ENCODE measurements around the gene ATP8A2.

ATP8A2 gene

DNA sequence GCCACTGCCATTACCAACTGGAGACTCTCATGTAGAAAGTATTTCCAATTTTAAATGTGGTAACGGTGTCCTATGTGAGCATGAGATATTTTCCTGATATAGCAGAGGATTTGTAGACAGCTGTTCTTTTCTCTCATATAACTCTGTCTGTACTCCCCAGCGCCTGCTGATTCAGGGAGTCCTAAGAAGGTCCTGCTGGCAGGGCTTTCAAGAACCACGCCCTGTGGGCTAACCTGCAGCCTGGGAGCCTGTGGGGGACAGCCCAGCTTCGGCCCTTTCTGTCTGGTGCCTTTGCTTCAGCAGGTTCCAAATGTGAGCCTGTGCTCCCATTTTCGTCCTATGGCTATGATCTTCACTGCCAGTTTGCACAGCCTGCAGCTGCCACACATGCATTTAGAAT lies 316.8 kb downstream of the ATP8A2 start:
- no peak for DNase-seq

DNA sequence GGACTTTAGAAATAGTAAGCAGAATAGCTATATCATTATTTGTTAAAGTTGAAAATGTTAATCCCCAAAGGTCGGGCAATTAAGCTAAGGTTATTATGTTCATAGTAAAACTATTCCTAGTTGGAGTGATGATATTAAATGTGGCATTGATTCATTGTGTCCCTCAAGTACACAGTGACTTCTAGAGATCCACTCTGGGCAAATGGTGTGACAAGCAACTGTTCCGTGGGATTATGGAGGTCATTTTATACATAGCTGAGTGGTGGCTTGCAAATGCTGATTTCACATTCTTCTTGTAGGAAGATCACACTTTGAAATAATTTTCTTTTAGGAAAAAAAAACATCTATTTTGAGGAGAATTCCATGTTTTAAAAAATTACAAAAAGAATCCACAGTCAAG lies 317.8 kb downstream of the ATP8A2 start:
- no peak for DNase-seq

DNA sequence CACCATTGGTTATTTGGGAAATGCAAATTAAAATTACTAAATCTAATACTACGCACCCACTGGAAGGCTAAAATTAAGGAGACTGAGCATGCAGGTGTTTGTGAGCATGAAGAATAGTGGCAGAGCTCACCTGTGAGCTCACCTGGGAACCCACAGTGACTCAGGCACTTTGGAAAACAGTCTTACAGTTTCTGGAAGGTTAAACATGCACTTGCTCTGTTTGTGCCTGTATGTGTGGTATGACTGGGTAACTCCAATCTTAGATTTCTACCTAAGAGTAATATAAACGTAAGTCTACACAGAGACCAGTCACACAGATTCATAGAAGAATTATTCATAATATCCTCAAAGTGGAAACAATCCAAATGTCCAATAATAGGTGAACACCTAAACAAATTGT lies 318.8 kb downstream of the ATP8A2 start:
- DNase-seq = no peak

DNA sequence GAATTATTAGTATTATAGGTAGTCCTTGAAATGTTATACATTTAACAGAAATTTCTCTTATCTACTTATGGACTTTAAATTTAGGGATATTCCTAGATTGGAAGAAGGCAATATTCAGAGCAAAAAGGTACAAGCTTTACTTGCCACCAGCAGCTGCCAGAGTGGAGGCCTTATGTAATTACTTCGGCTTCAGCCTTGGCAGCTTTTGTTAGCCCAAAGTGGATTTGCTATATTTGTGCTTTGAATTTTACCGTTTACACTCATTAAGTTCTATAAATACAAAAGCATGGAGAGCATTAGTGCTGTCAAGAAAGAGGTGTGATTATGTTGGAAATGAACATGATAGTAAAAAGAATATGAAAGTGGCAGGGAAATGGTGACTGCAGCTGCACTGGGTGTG lies 319.9 kb downstream of the ATP8A2 start:
- DNase-seq = no peak

DNA sequence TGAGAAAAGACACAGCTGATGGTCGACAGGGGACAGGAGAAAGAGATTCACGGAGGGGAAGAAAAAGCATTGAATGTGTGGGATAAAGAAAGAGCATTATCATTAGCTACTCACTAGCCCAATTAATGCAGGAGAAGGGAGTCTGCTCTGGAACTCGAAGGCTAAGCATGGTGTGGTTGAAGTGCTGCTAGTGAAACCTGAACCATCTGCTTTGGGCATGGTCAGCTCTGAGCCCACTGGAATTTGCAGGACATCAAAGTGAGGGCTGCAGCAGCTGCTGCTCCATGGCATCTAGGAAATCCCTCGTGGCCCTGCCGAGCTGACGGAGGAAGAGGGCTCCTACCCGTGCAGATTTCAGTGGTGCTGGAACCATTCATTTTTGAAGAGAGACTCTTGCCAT lies 320.3 kb downstream of the ATP8A2 start:
- no peak for DNase-seq

DNA sequence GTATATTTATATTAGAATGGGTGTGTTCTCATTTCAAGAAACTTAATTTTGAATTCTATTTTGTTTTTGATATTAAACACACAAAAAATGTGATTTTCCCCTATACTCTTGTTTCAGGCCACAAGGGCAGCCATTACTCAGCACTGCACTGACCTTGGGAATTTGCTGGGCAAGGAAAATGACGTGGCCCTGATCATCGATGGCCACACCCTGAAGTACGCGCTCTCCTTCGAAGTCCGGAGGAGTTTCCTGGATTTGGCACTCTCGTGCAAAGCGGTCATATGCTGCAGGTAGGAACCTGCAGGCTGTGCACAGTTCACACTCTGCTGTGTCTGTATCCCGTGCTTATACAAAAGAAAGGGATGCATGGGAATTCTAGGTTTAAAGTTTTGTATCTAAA lies 327.3 kb downstream of the ATP8A2 start:
- no peak for DNase-seq

DNA sequence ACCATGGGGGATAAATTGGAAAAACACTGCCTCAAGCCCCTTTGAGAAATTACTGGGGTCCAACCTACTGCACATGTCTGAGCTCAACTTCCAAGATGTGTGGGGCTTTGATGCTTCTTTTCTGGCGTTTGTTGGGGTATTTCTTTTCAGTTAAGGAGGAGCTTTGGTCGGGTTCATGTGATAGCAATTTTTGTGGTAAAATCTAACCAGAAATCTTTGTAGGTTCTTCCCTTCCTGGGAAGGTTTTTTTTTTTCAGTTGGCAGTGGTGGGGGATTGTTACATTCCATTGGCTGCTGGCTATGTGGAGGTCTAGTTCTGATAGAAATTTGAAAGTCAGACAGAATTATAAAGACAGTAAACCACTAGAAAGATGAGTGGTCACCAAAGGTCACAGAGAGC lies 327.8 kb downstream of the ATP8A2 start:
- no peak for DNase-seq

DNA sequence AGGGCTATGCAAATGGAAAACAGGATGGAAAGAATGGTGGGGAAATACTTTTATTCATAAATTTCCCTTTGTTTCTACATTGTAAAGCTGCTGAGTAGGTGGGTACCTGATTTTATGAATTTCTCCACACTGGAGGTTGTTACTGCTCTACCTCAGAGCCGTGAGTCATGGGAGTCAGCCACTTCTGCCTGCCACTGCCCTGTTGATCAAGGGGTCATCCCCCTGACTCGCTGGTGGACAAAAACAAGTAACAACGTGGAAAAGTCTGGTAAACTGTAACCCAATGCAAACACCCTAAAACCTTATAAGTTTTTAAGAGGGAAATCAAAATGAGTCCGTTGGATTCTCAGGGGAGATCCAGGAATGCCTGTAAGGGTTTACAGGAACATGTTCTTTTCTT lies 329.5 kb downstream of the ATP8A2 start:
- DNase-seq = no peak

DNA sequence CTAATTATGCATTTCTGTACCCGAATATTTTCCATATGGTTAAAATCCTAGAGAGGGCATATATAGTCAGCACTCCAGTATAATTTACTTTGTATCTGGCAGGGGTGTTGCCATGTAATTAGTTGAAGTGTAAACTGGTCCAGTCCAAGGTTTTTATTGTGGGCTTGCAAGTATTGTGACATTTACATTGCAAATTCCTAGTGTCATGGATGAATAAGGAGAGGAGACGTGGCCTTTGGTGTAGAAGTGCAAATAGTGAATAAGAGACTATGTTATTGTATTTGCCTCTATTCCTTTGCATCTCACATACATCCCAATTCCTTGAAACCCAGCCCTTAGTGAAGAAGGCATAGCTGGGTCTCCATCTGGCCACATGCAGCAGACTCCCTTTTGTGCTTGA lies 330.6 kb downstream of the ATP8A2 start:
- no peak for DNase-seq

DNA sequence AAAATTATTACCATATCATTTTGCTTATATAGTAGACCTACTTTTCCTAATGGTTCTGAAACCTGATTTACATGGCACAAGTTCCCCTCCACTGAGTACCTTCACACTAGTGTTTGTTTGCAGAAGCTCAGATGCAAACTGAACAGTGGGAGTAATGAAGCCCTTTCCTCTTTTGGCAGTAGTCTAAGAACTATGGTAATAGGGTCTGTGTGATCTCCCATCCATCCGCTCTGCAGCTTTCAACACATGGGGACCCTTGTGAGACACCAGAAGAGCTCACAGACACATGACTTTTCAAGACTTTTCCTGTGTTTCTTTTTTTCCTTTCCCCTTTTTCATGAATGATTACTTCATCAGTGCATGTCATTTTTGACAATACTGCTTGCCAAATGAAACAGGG lies 336.0 kb downstream of the ATP8A2 start:
- no peak for DNase-seq

DNA sequence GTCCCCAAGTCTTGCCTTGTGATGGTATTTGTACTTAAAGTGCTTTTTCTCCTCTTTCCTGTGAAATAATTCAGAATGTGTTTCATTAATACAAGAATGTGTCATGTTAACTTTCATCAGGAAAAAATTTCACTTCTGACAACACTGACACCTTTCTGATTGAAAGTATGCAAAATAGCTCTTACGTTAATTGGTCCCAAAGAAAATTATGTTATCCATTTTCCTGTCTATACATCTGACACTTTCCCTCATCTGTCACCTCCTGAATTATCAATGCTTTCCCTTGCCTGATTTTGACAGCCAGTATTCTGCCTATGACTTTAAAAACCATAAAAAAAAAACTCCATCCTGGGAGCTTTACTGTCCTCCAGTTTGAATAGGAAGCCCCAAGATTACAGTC lies 336.5 kb downstream of the ATP8A2 start:
- no peak for DNase-seq

DNA sequence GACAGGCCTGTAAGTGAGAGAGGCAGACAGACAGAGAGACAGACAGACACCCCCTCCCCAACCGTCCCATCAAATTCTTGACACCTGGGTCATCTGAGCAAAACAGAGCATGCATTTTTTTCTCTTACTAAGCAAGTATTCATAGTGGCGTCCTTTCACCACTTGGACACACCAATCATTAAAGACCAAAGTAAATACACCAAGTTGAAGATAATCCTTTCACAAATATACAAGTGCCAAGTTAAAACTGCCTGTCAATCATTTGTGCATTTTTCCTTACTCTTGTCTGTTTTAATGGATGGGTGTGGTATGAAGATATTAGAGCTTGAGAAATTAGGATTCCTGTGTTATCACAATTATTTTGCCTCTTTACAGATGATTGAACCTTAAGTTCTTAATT lies 337.3 kb downstream of the ATP8A2 start:
- no peak for DNase-seq

DNA sequence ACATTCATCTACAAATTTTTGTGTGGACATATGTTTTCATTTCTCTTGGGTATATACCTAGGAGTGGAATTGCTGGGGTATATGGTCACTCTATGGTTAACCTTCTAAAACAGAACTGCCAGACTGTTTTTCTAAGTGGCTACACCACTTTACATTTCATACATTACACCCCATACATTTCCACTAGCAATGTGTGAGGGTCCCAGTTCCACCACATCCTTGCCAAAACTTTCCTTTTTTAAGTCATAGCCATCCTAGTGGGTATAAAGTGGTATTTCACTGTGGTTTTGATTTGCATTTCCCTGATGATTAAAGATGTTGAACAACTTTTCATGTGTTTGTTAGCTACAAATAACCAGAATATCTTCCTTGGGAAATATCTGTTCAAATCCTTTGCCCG lies 344.0 kb downstream of the ATP8A2 start:
- DNase-seq = no peak

DNA sequence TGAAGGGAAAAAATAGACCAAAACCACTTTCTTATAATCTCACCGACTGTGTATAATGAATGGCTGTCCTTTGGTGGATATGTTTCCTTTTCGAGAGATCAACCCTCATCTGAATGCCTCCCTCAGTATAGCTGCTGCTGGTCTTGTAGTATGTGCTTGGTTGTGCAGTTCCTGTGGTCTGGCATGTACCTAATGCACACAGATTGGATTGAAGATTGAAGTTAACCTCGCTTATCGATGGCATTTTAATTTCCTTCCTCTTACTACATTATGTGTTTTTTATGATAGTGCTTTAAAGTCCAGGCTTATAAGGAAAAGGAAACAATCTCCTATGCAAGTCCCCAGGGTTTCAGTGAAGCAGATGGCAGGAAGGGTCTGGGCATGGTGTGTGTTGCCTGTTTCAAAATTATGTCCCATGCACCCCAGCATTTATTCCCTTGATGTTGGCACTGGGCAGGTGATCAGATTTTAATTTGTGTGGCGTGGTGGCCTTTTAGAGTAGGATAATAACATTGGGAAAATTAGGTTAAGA lies 346.0 kb downstream of the ATP8A2 start:
- DNase-seq = no peak

DNA sequence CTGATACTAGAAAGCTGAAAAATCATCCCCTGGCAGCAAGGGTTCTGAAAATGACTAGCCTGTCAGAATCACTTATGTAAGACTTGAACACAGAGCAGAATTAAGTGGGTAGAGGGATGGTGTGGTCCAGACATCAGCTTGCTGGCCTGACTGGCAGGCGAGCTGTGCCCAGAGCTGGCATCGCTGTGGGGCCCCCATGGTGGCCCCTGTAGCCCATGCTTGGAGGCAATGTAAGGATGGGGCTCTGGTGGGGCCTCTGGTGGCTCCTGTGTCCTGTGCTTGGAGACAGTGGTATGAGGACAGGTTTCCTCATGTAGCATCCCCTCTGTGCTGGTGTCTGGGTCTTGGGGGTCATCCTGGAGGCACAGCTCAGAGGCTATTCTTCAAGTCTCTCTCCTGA lies 347.9 kb downstream of the ATP8A2 start:
- DNase-seq = no peak

DNA sequence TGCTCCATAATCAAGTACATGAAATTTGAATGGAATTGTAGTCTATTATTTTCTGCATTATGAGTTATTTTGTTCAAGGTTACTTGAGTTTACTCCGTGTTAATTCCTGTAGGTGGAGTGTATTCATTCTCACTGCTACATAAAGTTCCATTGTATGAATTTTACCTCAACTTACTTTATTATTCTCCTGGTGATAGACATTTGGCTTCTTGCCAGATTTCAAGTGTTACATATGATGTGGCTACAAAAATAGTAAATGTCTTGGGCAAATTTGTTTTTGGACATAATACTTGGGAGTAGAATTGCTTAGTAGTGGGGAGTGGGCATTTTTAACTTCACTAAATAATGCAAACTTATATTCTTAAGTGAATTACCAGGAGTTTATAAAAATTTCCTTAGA lies 351.1 kb downstream of the ATP8A2 start:
- DNase-seq = no peak

DNA sequence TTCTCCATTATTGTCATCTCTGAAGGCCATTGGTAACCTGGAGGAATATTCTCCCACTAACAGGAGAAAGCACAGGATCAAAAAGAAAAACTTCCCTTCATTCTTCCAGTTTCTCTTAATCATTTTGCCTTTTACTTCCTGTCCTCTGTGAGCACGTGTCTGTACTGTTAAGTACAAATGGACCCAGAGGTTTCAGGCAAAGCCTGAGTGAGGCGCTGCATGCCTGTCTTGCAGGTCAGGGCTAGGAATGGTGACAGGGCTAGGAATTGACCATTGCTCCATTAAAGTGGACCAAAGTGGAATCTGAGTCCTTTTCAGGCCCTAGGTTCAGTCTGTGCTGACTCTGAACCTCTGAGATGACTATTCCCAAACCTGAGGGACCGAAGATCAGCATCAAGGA lies 353.3 kb downstream of the ATP8A2 start:
- no peak for DNase-seq

DNA sequence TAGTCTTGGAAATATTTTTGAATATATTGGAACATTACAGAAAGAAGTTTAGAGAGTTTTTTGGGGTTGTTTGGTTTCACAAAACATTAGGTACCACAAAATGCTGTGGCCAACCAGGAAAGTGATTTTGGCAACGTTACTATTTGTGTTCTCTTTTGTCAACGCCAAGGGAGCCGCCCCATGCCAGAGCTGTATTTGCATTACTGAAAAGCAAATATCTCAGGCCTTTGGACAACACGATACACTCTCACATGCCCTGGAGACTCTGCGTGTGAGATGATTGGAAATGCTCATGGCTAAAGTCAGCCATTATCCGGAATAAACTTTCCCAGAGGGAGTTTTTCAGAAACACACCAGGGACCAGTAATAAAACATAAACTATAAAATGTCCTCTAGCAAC lies 355.5 kb downstream of the ATP8A2 start:
- no peak for DNase-seq

DNA sequence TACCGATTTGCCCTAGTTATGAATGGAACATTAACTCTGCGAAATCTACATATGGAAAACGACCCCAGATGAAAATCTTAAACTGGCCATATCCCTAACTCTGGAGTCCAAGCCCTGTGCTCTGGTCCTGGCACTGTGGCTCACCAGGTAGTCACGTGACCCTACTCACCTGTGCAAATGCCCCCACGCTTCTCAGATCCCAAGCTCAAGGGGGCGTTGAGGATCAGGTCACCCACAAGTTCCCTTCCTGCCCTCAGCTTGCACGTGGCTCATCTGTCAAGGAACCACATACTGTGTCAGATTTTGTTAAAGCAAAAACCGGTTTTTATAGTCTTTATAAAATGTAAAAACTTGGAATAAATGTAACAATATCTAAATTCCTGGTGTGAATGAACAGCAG lies 356.0 kb downstream of the ATP8A2 start:
- DNase-seq = no peak

DNA sequence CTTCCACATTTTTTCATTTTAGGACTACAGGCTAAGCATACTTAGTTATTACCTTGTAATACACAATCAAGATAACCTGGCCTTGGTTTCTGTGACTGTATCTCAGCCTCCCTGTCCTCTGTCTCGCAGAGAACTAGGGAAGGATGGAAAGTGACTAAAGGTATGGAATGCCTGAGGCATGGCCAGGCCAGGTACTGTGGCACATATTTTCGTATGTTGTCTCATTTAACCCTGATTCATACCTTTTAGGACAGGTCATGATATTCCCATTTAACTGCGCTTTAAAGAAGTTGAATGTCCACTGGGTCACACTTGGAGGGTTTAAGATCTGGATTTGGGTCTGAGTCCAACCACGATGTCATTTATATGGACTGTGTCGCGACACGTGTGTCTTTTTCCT lies 357.4 kb downstream of the ATP8A2 start:
- no peak for DNase-seq

DNA sequence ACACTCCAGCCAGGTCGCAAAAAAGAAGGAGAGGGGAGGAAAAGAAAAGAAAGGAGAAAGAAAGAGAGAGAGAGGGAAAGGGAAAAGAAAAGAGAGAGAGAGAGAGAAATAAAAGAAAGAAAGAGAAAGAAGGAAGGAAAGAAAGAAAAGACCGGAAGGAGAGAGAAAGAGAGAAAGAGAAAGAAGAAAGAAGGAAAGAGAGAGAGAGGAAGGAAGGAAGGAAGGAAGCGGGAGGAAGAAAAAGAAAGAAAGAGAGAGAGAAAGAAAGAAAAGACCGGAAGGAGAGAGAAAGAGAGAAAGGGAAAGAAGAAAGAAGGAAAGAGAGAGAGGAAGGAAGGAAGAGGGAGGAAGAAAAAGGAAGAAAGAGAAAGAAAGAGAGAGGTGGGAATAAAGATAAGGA lies 359.3 kb downstream of the ATP8A2 start:
- DNase-seq = no peak

DNA sequence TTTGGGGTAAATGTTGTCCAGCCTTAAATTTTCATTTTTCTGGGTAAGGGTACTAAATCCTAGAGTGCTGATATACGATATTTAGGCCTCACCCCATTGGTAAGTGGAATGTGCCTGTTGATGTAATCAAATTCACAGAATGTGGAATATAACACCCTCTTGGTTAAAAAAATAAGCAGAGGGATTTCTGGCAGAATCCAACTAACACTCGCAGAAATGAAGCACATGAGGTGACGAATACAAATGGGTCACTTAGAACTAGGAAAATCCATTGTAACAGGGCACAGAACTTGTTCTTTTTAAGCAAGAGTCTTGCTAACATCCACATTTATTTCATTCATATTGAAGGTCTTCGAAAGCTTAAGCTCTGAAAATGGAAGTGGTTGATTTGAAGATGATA lies 359.8 kb downstream of the ATP8A2 start:
- DNase-seq = no peak

DNA sequence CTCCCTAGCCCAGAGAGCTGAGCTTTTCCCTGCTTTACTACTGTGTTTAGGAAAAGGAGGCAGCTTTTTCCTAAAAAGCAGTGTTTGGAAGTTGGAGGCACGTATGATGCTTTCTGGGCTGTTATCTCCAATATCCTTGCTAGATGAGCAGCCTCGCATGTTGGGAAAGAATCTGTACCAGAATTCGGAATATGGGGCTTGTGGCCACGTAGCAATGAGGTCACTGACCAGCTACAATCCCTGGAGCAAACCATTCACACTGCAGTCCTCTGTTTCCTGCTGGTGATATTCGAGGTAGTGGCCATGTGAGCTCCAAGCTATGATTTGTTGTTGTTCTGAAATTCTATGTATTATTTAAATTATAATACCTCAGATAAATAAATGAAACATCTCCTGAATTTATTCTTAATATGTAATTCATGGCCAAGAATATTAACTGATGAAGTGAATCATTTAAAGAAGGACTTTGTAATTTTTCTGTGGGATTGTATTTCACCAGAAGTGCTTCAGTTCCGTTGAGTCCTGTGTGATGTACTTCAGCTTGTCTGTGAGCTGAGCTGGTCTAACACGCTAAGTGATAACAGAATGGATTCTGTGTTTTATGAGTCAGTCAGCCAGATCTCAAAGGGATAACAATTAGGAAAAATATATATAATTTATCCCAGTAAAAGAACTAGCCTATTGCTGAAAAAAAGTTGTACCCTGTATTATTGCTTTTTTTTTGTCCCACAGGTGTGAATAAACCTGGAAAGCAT lies 360.5 kb downstream of the ATP8A2 start:
- DNase-seq = no peak

DNA sequence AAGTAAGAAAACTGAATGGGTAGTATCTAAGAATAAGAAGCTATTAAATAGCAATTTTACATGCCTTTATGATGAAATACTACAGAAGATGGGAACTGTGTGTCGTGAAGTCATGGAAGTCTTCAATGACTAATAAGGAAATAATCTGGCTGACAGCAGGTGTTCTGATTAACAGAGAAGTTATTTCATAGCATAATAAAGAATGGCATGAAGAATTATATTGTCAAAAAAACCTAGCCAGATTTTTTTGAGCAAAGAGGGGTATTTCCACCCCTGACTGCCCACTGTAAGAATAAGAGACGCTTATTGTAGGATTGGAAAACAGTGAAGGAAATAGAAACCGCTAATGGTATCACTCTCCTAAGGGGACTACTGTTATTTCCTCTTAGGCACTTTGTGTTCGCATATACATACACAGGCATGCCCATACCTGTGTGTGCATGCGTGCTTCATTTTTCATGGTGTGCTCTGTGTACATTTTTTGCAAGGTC lies 361.3 kb downstream of the ATP8A2 start:
- no peak for DNase-seq
